GM21786 (cell line): Measurements from ENCODE around the gene LRIG2.
"Not testable (repeated sequence)": the region's sequence is repeated elsewhere in the genome, so short reads cannot be mapped to it uniquely, and the experiment has no call there.

Source experiments
- ATAC-seq: cut with Tn5 transposase; IDR thresholded peaks from one replicate; pipeline ENCODE4 v1.9.1; 2021; ENCODE audit not compliant: unreplicated experiment

LRIG2 gene

GRCh38 chr1:113156368-113156767 is 83.4 kb downstream of the LRIG2 start:
- ATAC-seq = no peak

GRCh38 chr1:113158743-113159142 is 85.7 kb downstream of the LRIG2 start:
- not testable (repeated sequence) for ATAC-seq

- ATAC-seq = no peak
Measured at GRCh38 chr1:113166473-113166872, 93.5 kb downstream of the LRIG2 start.

- no peak for ATAC-seq
Measured at GRCh38 chr1:113168946-113169345, 95.9 kb downstream of the LRIG2 start.

GRCh38 chr1:113169591-113169990 is 96.6 kb downstream of the LRIG2 start:
- no peak for ATAC-seq

- peak; percentile 64 for ATAC-seq
Measured at GRCh38 chr1:113170519-113170918, 97.5 kb downstream of the LRIG2 start.

GRCh38 chr1:113178106-113178505 is 105.1 kb downstream of the LRIG2 start:
- ATAC-seq = peak; percentile 82

GRCh38 chr1:113178522-113178921 is 105.5 kb downstream of the LRIG2 start:
- ATAC-seq = no peak
